WTC11 (cell line): Measurements from ENCODE around the gene HOXB1. TPM values are rescaled to one million over a fixed set of nuclear protein-coding genes. Genes with fewer than 3 reads are reported as not detected.

ENCODE experiments used
- ATAC-seq: fragments of 200-7000 bp; cut with Tn5 transposase; 2 replicates; pipeline ENCODE4 v1.10.0; 2021; ENCODE audit warnings: mild to moderate bottlenecking, moderate library complexity
- CTCF ChIA-PET: fragments of 300-600 bp; sonication (Branson Sonifier 250); formaldehyde crosslinking; loops from one replicate; lab custom pipeline; 2021; ENCODE audit warnings: antibody characterized with exemption; lab: Charles Lee
- POLR2A ChIA-PET: fragments of 350-600 bp; sonication (Branson Sonifier 250); formaldehyde crosslinking; loops from one replicate; lab custom pipeline; 2021; ENCODE audit warnings: antibody characterized with exemption; lab: Charles Lee
- DNase-seq: peaks from one replicate; pipeline ENCODE4 v3.0.0; 2021; ENCODE audit warnings: low spot score
- H3K27ac Mint-ChIP-seq: 2 replicates; pipeline ENCODE4 v1.8.0; 2021; ENCODE audit warnings: mixed read lengths
- H3K27me3 Mint-ChIP-seq: 2 replicates; pipeline ENCODE4 v1.8.0; 2021; ENCODE audit warnings: low read depth, mild to moderate bottlenecking, moderate library complexity, mixed read lengths
- H3K36me3 Mint-ChIP-seq: 2 replicates; pipeline ENCODE4 v1.8.0; 2021; ENCODE audit warnings: mixed read lengths
- H3K4me1 Mint-ChIP-seq: 2 replicates; pipeline ENCODE4 v1.8.0; 2022; ENCODE audit warnings: mixed read lengths
- H3K4me3 Mint-ChIP-seq: 2 replicates; pipeline ENCODE4 v1.8.0; 2021; ENCODE audit warnings: mild to moderate bottlenecking, moderate library complexity, mixed read lengths
- H3K9me3 Mint-ChIP-seq: 2 replicates; pipeline ENCODE4 v1.8.0; 2021; ENCODE audit warnings: mixed read lengths
- ATF1 ChIP-seq: sonication (generic); formaldehyde crosslinking; IDR thresholded peaks from 2 replicates; pipeline ENCODE4 v1.8.1; 2023; ENCODE audit warnings: mild to moderate bottlenecking, moderate library complexity, missing genetic modification reagents
- ESRRA ChIP-seq: sonication (generic); formaldehyde crosslinking; IDR thresholded peaks from 2 replicates; pipeline ENCODE4 v1.8.1; 2022; ENCODE audit warnings: mild to moderate bottlenecking, missing genetic modification reagents, borderline replicate concordance
- FOXJ3 ChIP-seq: sonication (generic); formaldehyde crosslinking; IDR thresholded peaks from 2 replicates; pipeline ENCODE4 v1.9.0; 2021; ENCODE audit warnings: missing genetic modification reagents, mild to moderate bottlenecking, borderline replicate concordance
- HMGA2 ChIP-seq: fragments of 250-450 bp; sonication (Bioruptor Pico); IDR thresholded peaks from 2 replicates; pipeline ENCODE4 v1.4.0; 2021; ENCODE audit warnings: mild to moderate bottlenecking, moderate library complexity
- HMGXB4 ChIP-seq: sonication (generic); formaldehyde crosslinking; IDR thresholded peaks from 2 replicates; pipeline ENCODE4 v1.8.1; 2023; ENCODE audit warnings: mild to moderate bottlenecking, moderate library complexity, missing genetic modification reagents
- IRF2 ChIP-seq: sonication (generic); formaldehyde crosslinking; IDR thresholded peaks from 2 replicates; pipeline ENCODE4 v1.8.0; 2022; ENCODE audit warnings: low read depth, missing genetic modification reagents, borderline replicate concordance
- KAT7 ChIP-seq: sonication (generic); formaldehyde crosslinking; IDR thresholded peaks from 2 replicates; pipeline ENCODE4 v1.8.1; 2023; ENCODE audit warnings: missing genetic modification reagents, mild to moderate bottlenecking, borderline replicate concordance
- NFYB ChIP-seq: sonication (generic); formaldehyde crosslinking; conservative IDR thresholded peaks from 2 replicates; pipeline ENCODE4 v1.8.0; 2022; ENCODE audit warnings: low read depth, missing genetic modification reagents
- NR2C2 ChIP-seq: sonication (generic); formaldehyde crosslinking; IDR thresholded peaks from 2 replicates; pipeline ENCODE4 v1.8.0; 2022; ENCODE audit warnings: mild to moderate bottlenecking, missing genetic modification reagents
- PREB ChIP-seq: sonication (generic); formaldehyde crosslinking; IDR thresholded peaks from 2 replicates; pipeline ENCODE4 v1.8.1; 2022; ENCODE audit warnings: mild to moderate bottlenecking, missing genetic modification reagents, moderate library complexity, borderline replicate concordance
- PRRX2 ChIP-seq: fragments of 250-450 bp; sonication (Bioruptor Pico); IDR thresholded peaks from 2 replicates; pipeline ENCODE4 v1.8.0; 2021; ENCODE audit warnings: mild to moderate bottlenecking
- SP1 ChIP-seq: sonication (generic); formaldehyde crosslinking; conservative IDR thresholded peaks from 2 replicates; pipeline ENCODE4 v1.8.1; 2022; ENCODE audit warnings: missing genetic modification reagents
- STAT6 ChIP-seq: sonication (generic); formaldehyde crosslinking; conservative IDR thresholded peaks from 2 replicates; pipeline ENCODE4 v1.8.1; 2023; ENCODE audit warnings: mild to moderate bottlenecking, low read depth, missing genetic modification reagents, moderate library complexity
- TP53 ChIP-seq: sonication (generic); formaldehyde crosslinking; IDR thresholded peaks from 2 replicates; pipeline ENCODE4 v1.8.1; 2023; ENCODE audit warnings: mild to moderate bottlenecking, missing genetic modification reagents
- ZMAT4 ChIP-seq: fragments of 250-450 bp; sonication (Bioruptor Pico); IDR thresholded peaks from 2 replicates; pipeline ENCODE4 v1.9.0; 2021; ENCODE audit warnings: mild to moderate bottlenecking
- ZNF138 ChIP-seq: sonication (generic); formaldehyde crosslinking; conservative IDR thresholded peaks from 2 replicates; pipeline ENCODE4 v1.8.1; 2022; ENCODE audit warnings: mild to moderate bottlenecking, moderate library complexity, missing genetic modification reagents
- ZNF416 ChIP-seq: fragments of 250-450 bp; sonication (Bioruptor Pico); IDR thresholded peaks from 2 replicates; pipeline ENCODE4 v1.9.0; 2021; ENCODE audit warnings: mild to moderate bottlenecking, inconsistent platforms
- ZNF423 ChIP-seq: fragments of 250-450 bp; sonication (Bioruptor Pico); IDR thresholded peaks from 2 replicates; pipeline ENCODE4 v2.1.2; 2022; ENCODE audit warnings: mild to moderate bottlenecking, moderate library complexity
- total RNA-seq: library from RNA; stranded (reverse); gene quantifications from 3 replicates; pipeline ENCODE4 v1.2.3, GENCODE V29; 2021

HOXB1 gene
- total RNA-seq, 1 experiment from 2014 or later, result 0.63 TPM

GRCh38 chr17:48499248-48499647 lies 31.6 kb downstream of the HOXB1 start (continued):
- TF ChIP-seq NR2C2 (CRISPR knock-in tag), result no peak

GRCh38 chr17:48498164-48498850 lies 32.5 kb downstream of the HOXB1 start:
- DNase-seq (no peak), ATAC-seq (no peak)
- POLR2A ChIA-PET, result no interaction called here
- H3K4me3 Mint-ChIP-seq, result no peak overlapping the region
- peaks cover 12% of the 10 kb centered on the region for H3K4me1 Mint-ChIP-seq
- H3K27ac Mint-ChIP-seq, result no peak overlapping the region
- H3K27me3 Mint-ChIP-seq, result peaks cover 84% of the 10 kb centered on the region
- no peaks in the 10 kb centered on the region for H3K9me3 Mint-ChIP-seq
- TF ChIP-seq ZNF138 (CRISPR knock-in tag) (no peak), ZNF416 (no peak), HMGXB4 (no peak), NR2C2 (CRISPR knock-in tag) (no peak)
- H3K36me3 Mint-ChIP-seq, result no peaks in the 10 kb centered on the region
- CTCF ChIA-PET, result interaction anchor here (1.9 kb wide), 1 partner anchor 41 kb away, joined by 6 read pairs; no protein-coding TSS in a partner anchor

GRCh38 chr17:48497103-48497502 lies 33.7 kb downstream of the HOXB1 start:
- Mint-ChIP-seq H3K27me3 (peaks cover 84% of the 10 kb centered on the region), H3K36me3 (no peaks in the 10 kb centered on the region), H3K4me1 (peaks cover 13% of the 10 kb centered on the region), H3K9me3 (no peaks in the 10 kb centered on the region), H3K27ac (no peak overlapping the region), H3K4me3 (no peak overlapping the region)
- TF ChIP-seq NR2C2 (CRISPR knock-in tag) (no peak), TP53 (no peak), PRRX2 (no peak), STAT6 (no peak), IRF2 (CRISPR knock-in tag) (no peak), ZNF423 (no peak), HMGA2 (no peak), SP1 (CRISPR knock-in tag) (no peak), KAT7 (CRISPR knock-in tag) (no peak), ZNF416 (no peak), ZMAT4 (CRISPR knock-in tag) (no peak), PREB (CRISPR knock-in tag) (no peak), NFYB (CRISPR knock-in tag) (no peak), FOXJ3 (no peak), ESRRA (CRISPR knock-in tag) (no peak), ZNF138 (CRISPR knock-in tag) (no peak), ATF1 (CRISPR knock-in tag) (no peak)
- ChIA-PET POLR2A (no interaction called here), CTCF (interaction anchor here (0.6 kb wide), 1 partner anchor 366 kb away, joined by 4 read pairs; no protein-coding TSS in a partner anchor)
- ATAC-seq, result no peak
- DNase-seq, result no peak
